H1 (cell line): ENCODE measurements around the gene RAB39B. TPM values are rescaled to one million over a fixed set of nuclear protein-coding genes. Genes with fewer than 3 reads are reported as not detected.

Source experiments
- EP300 ChIP-seq, 2 experiments: IDR thresholded peaks; 1 replicate in 1 of 2; 2 replicates in 1 of 2; pipeline ENCODE4 v1.6.1; 2011 to 2012; ENCODE audit warnings: low read depth in 2 of 2, low read length in 2 of 2, mild to moderate bottlenecking in 2 of 2, borderline replicate concordance in 1 of 2, inconsistent platforms in 1 of 2, moderate library complexity in 1 of 2
- MAFK ChIP-seq: IDR thresholded peaks from 2 replicates; pipeline ENCODE4 v1.6.1; 2012; ENCODE audit warnings: low read depth, mild to moderate bottlenecking, improper control_type of control experiment, low read length
- polyA plus RNA-seq, 7 experiments: library from polyadenylated mRNA; depleted of rRNA in 3 of 7; stranded (reverse) in 5 of 7; unstranded in 2 of 7; fragments of >200 nt in 5 of 7; fragments of 200-250 nt in 2 of 7; gene quantifications; 1 replicate in 5 of 7; 2 replicates in 1 of 7; 4 replicates in 1 of 7; pipeline versions ENCODE4 v1.2.1 to v1.2.3, GENCODE V29; 2011 to 2013; ENCODE audit warnings: missing spikeins in 2 of 7, mixed read lengths in 2 of 7
- total RNA-seq: library from RNA; stranded (reverse); fragmentation: NEBNext Ultra II Directional; extraction: Animal tissue kit (Norgen Biotek cat#: 25700); gene quantifications from 2 replicates; pipeline ENCODE4 v1.2.1, GENCODE V29; 2021

RAB39B gene
- total and polyA plus RNA-seq, 2 of the 8 experiments (the other 6 are each of a cell fraction or from before 2014, with no cell fraction given), result 3.1 to 9.3 TPM

GRCh38 chrX:155231163-155231562 is 33.1 kb downstream of the RAB39B start (continued):
- no peak for TF ChIP-seq EP300 (IDR thresholded peaks at IDR 0.05; ENCODE audit: borderline replicate concordance in 1 of 2, low read depth in 2 of 2, low read length in 2 of 2)
- no peak for TF ChIP-seq MAFK
